SKM-1 treated with dmso at 0.1 percent for 144 hours (cell line): ENCODE data around the gene KIAA0930.

Source experiments
- DNase-seq: peaks from one replicate; lab custom pipeline; 2025; ENCODE audit not compliant: unreplicated experiment; lab: John Stamatoyannopoulos, UW

Gene KIAA0930

DNA sequence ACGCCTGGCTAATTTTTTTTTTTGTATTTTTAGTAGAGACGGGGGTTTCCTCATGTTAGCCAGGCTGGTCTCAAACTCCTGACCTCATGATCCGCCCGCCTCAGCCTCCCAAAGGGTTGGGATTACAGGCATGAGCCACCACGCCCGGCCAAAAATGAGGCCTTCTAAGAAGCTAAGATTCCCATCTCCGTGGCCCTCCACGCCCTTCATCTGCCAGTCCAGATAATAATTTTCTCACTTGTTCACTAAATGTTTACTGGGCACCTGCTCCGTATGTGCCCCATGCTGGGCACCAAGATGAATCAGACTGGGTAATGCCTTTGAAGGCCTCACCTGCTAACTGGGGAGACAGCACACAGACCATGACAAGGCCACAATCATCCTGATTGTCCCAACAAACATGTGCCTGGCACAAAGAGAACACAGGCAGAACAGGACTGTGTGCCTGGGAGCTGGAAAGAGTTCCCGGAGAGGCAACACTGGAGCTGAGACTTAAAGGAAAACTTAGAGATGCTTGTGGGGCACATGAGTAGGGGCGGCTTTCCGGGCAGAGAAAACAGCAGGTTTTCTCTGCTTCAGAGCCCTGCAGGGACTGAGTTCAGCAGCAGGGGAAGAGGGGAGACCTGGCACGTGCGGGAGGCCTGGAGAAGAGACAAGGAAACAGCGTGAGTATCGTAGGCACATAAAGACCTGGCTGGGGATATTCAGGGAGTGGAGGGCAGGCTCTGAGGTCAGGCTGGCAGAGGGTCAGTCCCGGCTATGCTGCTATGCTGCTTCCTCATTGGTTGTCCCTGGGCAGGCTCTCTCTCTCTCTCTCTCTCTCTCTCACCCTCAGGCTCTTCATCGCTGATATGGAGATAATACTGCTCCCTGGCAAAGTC, 2.4 kb downstream of the KIAA0930 start:
- no peak for DNase-seq

DNA sequence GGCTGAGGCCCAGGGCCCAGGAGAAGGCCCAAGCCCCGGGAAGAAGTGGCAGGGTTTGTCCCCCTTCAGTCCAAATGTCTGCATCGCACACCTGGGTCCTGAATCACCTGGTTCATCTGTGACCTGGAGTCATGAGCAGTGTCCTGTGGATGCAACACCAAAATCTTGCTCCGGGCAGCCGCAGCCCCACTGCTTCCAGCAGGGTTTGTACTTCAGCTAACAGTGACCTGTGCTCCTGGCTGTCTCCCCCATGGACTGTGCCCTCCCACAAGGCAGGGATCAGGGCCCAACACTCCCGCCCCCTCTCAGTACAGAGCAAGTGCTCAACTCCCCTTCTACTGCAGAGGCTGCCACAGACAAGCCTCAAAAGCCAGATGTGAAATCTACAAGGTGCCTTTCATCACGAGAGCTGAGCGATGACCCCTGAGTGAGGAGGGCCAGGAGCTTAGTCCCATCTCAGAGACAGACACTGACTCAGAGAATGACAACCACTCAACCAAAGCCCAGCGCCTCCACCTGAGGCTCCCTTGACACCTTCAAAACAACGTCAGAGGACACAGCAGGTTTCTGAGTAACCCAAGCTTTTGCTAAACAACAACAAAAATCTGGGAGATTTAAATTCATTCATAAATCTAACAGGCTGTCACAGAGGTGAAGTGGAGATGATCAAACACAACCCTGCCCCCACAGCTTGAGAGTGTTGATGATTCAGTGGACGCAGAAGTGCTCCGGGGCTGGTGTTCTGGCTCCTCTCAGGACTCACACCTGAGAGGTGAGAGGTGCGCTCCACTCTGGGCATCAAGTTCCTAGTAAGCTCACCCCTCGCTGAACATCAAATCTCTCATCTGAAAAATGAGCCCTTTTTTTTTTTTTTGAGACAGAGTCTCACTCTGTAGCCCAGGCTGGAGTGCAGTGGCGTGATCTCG, 3.4 kb downstream of the KIAA0930 start:
- no peak for DNase-seq

DNA sequence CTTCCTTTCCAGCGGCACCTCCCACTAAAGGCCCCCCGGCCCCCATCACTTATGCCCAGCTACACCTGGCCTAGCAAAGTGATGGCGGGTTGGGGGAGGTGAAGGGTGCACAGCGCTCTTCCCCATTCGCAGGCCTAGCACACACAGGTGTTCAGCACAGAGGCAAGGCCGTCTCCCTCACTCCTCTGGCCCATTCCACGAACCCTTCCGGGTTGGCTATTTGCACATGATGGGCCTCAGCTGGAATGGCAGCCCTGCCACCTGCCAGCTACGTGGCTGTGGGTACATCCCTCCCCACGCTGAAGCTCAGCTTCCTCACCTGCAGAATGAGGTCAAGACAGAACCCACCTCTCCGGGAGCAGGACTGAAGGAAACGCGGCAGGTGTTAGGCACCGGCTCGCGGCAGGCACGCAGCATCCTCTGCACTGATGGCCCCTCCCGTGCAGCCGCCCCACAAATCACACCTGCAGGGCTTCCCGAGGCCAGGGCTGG, 4.8 kb downstream of the KIAA0930 start:
- DNase-seq, result no peak

DNA sequence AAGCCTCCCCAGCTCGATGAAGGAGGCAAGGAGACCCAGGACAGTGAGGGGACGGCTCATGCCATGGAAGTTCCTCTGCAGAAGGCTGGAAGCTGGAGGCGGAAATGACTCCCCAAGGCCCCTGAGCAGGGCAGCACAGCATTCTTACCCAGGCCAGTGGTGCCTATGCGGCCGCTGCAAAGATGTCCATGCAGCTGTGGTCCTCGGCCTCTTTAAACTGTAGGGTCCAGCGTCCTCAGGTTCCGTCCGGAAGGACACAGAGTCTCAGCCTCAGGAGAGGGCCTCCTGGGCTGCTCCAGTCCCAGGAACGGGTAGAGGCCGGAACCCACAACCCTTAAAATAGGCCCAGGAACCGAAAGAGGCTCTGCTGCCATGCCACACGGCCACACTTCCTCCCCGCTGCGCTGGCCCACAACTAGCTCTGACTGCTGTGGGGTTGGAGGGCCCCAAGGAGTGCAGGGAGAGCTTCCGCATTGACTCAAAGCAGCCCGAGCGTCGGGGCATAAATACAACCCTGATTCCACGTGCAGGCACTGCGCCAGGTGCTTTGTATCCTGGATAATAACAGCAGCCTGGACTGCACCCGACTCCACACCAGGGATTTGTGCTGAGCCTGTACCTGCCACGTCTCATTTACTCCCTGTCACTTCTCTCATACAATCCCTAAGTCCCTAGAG, 5.5 kb downstream of the KIAA0930 start:
- DNase-seq, result peak; percentile 91

DNA sequence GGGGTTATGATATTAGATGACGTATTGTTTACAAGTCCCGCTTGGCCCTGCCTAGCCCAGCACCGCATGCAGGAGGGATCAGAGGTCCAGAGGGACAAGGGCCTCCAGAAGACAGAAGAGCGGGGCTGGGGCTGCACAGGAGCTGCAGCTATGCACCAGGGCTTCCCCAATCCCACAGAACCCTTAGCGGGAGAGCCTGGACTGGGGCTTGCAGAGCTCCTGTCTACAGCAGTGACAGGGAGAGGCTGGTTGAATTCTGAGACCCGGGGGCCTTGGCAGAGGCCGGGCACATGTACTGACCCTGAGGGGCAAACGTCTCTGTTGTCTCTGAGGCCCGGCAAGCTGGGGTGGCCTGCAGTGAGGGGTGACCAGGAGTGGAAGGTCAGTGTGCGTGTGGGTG, 6.9 kb downstream of the KIAA0930 start:
- DNase-seq, result no peak

DNA sequence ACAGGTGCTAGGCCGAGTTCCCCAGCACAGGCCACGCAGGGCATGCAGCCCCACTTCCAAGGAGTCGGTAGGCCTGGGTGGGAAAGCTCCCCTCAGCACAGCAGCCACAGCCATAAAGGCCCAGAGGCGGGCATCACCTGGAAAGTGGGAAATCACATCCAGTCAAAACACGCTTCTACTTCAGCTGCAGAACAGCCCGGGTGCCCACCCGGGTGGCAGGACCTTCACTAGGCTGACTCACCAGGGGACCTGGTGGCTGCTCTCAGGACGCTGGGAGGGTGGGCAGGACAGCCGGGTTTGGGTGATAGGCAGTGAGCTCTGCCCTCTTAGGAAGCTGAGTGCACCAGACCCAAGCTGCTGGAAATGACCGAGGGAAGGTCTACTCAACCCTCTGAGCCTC, 7.3 kb downstream of the KIAA0930 start:
- DNase-seq, result no peak

DNA sequence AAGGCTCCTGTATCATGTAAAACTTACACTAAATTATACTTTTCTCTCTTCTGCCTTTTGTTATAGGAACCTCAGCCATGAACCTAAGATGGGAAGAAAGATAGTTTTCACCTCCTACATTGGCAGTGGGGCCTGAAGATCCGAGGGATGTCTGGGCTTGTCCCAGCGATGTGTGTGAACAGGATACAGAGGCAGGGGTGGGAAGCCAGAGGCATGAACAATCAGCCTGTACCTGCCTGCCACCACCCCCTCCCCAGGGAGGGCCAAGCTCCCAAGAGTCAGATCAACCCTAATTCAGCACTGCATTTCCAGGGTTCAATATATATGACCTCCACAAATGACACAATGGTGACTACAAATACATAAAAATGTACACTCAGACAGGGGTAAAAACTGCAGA, 9.4 kb downstream of the KIAA0930 start:
- DNase-seq, result no peak

DNA sequence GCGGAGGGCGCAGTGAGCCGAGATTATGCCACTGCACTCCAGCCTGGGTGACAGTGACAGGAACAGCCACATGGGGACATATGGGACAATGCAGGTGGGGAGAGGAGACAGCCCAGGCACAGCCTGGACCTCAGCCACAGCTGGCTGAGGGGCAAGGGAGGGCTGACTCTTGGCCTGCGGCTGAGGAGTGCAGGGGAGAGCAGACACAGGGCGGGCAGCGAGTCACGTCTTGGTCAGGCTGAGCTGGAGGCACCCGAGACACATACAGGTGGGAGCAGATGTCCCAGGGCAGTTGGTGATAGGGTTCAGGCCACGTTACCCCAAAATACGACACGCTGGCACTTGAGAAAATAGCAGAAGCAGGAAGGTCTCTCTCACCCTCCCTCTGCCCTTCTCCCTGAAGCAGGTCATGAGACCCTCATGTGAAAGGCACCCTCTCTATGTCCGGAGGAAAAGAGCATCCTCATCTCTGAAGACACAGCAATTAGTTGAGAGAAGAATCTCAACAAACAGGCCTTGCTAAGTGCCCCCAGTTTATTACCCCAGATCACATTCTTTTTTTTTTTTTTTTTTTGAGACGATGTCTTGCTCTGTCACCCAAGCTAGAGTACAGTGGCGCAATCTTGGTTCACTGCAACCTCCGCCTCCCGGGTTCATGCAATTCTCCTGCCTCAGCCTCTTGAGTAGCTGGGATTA, 10.5 kb downstream of the KIAA0930 start:
- DNase-seq, result no peak

DNA sequence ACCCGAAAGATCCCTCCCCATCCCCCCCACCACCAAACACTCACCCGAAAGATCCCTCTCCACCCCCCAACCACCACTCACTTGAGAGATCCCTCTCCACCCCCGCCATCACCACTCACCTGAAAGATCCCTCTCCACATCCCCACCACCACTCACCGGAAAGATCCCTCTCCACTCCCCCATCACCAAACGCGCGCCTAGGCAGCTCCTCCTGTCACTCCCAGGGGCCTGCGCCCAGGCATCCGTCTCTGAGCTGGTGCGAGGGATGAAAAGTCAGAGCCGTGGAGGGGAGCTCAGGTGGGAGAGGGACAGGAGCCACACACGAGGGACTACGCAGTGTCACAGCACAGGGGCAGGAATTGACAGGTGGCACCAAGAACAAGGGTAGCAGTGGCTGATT, 11.5 kb downstream of the KIAA0930 start:
- DNase-seq, result no peak

DNA sequence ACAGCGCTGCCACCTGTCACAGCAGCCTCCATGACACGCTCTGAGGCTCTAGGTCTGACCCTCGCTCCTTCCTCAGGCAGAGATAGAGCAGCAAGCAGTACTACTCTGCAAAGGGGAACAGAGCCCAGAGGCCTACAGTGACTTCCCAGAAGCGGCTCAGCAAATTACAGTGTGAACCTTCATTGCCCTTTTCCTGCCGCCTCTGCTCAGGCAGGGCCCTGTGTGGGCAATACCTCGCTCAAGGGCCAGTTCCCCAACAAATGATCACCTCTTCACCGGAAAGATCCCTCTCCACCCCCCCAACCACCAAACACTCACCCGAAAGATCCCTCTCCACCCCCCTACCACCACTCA, 12.3 kb downstream of the KIAA0930 start:
- peak; percentile 68 for DNase-seq

DNA sequence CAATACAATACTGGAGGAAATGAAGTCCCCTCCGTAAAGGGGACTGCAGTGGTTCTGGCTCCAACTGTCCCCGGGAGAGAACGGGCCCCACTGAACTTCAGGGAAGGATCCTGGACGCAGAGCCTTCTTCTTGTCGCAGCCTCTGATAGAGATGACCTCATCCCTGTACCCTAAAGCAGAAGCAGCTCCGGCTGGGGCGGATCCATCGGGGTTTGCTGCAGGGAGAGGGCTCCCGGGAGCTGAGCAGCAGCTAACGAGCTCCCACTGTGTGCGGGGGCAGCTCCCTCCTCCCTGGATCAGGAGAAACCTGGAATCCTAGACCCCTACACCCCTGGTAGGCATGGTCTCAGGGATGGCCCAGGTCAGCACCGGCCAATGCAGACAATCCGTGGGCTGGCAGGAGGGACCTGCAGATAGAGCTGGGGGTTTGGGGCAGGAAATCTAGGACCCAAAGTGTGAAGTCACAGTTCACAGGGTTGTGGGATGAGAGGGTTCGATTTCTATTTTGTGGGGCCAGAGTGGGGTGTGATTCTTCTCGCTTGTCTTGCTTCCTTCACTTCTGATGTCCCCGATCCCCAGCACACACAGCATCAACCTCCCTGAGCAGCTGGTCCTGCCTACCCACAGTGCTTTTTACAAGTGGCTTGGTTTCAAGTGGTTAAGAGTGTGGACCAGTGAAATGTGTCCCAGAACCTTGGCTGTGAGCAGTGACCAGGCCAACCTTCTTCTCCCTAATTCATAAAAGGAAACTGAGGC, 12.9 kb downstream of the KIAA0930 start:
- no peak for DNase-seq

DNA sequence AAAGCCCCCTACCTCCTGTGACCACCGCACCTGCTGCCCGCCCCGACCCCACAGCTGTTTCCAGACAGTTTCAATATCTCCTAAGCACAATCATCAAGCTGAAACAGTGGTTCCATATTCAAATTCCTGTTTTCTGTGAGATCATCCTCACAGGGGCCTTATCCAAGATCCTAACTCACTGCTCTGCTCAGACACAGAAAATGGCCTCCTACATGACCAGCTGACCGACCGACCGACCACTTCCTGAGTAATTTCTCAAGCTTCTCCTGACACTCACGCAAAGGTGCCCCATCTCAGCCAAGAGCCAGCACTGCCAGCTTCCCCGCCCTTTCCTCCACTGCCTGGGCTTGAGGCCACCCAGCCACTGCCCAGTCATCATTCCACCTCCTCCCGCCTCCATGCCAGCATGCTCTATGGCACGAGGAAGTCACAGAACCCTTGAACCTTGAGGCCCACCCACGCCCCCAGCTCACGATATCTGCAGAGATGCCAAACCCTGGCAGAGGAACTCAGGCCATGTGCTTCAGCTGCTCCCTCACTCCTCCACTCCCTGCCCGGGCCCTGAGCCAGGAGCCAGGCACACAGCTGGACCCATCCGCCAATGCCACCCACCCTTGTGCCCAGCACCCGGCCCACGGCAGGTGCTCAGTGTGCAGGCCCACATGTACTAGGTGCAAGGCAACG, 14.0 kb downstream of the KIAA0930 start:
- DNase-seq, result peak; percentile 88

DNA sequence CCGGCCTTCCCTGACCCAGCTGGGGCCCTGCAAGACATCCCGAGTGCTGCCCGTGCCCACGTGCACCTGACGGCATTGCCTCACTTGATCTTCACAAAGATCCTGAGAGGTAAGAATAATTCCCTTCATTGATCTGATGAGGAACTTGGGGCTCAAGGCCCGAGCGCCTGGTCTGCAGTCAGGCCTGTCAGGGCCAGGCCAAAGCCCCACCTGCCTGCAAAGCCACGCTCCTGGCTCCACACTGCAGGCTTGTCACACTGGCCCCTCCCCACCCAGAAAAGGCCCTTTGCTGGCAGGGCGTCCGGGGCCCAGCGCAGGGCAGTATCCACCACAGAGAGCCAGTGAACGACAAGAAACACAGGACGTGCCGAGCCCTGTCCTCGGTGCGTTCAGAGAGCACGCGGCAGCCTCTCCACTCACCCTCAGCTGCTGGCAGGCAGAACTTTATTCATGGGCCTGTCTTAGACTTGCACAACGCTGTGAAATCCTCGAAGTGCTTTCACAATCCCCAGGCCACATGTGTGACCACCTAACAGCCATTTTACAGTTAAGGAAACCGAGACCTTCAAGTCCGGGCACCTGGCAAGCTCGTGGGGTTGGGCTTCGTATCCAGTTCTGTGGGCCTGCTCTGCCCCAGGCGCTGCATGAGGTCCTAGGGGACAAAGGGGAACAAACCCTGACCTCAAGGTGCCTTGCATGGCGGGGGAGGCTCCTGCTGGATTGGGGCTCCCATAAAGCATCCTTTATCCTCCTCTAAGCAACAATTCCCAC, 14.8 kb downstream of the KIAA0930 start:
- peak; percentile 91 for DNase-seq

DNA sequence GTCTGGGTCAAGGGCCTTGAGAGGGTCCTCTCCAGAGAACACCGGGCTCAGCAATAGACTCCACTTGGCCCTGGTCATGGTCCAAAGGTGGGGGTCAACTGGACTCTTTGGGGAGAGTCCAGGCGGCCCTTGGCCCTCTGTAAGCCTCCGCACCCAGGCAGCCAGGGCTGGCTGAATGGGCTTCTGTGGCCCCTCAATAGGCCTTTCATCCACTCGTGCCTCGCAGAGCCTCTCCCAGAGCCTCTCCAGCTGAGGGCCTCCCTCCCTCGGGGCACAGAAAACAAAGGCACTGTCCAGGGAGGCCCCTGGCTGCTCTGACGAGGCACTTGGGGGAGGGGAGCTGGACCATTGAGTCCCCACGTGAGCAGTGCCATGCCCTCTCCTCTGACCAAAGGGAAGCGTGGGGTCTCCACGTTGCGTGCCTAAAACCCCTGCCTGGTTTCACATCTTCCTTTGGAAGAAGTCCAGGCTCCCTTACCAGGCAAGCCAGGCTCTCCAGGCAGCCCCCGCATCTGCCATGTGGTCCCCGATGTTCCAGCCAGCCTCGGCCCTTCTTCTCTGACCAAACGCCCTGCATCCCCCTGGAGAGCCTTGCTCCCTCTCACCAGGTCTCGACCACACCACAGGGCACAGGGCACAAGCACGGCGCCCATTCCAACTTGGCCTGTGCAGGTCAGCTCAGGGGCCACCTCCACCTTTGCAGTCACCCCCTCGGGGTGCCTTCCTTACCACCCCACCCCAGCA, 15.5 kb downstream of the KIAA0930 start:
- DNase-seq, result no peak

DNA sequence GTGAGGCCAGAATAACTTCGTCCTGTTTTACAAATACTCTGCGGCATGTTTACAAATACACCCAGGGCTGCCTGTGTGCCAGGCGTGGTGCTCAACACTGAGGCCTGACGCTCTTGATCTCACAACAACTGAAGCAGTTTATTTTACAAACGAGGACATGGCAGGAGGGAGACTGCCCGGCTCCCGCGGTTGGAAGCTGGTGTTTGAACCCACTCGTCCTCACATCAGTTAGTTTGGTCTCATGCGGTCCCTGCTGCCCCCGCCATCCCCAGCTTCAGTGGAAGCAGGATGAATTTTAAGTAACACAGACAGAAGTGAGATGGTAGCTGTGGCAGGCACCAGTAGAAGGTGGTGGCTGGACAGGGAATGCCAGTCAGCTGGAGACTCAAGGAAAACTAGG, 16.4 kb downstream of the KIAA0930 start:
- DNase-seq, result no peak

DNA sequence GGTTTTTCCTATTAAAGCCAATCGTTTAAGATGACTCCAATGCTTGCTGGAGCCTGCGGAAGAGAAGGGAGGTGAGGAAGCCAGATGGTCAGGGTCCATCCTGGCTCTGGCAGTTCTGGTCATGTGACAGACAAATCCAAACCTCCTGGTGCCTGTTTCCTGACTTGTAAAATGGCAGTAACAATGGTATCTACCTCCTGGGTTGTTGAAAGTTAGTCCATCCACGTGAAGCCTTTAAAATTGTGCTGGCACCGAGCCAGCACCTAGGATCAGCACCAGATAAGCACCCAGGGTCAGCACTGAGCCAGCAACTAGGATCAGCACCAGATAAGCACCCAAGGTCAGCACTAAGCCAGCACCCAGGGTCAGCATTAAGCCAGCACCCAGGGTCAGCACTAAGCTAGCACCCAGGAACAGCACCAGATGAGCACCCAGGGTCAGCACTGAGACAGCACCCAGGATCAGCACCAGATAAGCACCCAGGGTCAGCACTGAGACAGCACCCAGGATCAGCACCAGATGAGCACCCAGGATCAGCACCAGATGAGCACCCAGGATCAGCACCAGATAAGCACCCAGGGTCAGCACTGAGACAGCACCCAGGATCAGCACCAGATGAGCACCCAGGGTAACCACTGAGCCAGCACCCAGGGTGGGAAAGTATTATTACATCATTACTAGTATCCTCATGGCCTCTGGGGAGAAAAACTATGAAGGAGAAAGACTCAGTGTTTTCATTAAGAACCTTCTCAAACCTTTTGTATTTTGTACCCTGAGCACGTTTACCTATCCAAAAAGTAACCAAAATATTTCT, 17.2 kb downstream of the KIAA0930 start:
- no peak for DNase-seq

DNA sequence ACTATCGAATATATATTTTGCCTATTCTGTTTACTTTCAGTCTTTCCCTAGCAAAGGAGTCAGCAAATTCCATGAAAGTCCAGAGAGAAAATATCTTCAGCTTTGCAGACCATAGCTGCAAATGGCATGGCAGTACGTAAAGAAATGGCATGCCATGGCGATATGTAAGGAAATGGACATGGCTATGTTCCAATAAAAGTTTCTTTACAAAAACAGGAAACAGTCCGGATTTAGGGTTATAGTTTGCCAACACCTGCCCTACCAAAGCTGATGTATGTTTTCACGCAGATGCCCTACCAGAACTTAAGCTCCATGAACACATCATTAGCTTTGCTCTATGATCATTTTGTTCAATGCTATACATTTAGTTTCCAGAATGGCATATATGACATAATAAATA, 19.5 kb downstream of the KIAA0930 start:
- no peak for DNase-seq
